ENCODE data around the gene GPD2.
A peak's percentile ranks its signal among the peaks of the same experiment; 100 is the strongest.

GPD2 gene

DNA sequence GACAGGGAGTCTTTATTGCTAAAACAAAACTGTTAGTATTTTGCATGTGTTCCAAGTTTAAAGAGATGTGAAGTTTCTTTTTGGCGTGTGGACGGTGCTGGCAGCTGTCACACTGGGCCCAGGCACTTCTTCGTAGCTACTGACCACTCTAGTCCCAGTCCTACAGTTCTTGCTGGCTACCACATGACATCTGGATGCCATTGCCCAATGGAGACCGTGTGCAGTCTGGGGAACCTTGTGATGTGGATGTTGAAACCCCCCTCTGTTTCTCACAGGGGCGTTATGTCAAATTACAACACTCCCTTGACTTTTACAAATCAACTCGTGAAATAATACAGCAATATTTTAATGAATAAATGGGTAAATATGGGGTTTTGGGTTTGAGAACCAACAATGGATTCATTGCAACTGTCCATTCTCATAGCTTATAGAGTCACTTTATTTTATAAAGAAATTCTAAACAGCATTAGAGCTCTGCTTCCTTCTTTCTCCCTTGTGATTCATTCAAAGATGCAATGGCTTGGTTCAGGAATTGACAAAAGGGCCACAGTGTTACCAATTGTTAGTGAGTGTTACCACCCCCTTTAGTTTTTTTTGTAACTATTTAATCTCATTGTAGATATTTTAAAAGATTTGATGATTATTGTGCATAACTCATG is 1.2 kb downstream of the GPD2 start:
- Histone ChIP-seq H3K36me3 (ENCODE audit: insufficient read depth, low read length) (no peaks in the 10 kb centered on the region), H3K4me1 (ENCODE audit: insufficient read depth, low read length) (peaks cover 26% of the 10 kb centered on the region), H3K4me3 (ENCODE audit: low read length) (peak overlapping the region; percentile 70), H3K27me3 (ENCODE audit: insufficient read depth, low read length) (no peaks in the 10 kb centered on the region), H3K9ac (ENCODE audit: low read depth, low read length) (0 out of 2 replicates have a peak overlapping the region, but pooled peaks have one; percentile 84), H3K27ac (ENCODE audit: low read depth, low read length) (no peak overlapping the region), H3K9me3 (ENCODE audit: insufficient read depth, low read depth, low read length) (no peaks in the 10 kb centered on the region)
- 66% methylated on average over 4 of the region's 6 CpGs for WGBS

DNA sequence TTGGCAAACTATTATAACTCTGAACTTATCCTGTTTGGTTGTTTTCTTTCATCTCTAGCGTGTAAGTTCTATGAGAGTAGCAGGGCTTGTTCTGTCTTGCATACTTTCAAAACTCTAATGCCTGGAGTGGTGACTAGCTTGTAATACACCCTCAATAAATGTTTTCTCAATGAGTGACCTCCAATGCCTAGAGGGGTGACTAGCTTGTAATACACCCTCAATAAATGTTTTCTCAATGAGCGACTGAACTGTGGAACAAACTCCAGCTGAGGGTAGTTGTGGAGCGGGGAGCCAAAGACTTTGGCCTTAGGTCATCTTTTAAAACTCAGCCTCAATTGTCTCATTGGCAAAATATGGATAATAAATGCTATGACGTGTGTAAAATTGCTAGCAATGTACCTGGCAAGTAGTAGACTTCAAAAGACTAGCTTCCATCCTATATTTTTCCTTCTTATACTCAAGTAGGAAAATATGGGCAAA is 1.8 kb downstream of the GPD2 start:
- no peaks in the 10 kb centered on the region for H3K36me3 ChIP-seq (ENCODE audit: insufficient read depth, low read length)
- H3K4me1 ChIP-seq (ENCODE audit: insufficient read depth, low read length): peaks cover 26% of the 10 kb centered on the region
- no peaks in the 10 kb centered on the region for H3K9me3 ChIP-seq (ENCODE audit: insufficient read depth, low read depth, low read length)
- 90% methylated on average over 3 of the region's 4 CpGs for WGBS
- H3K27ac ChIP-seq (ENCODE audit: low read depth, low read length): no peak overlapping the region
- no peaks in the 10 kb centered on the region for H3K27me3 ChIP-seq (ENCODE audit: insufficient read depth, low read length)
- no peak overlapping the region for H3K9ac ChIP-seq (ENCODE audit: low read depth, low read length)
- 0 out of 2 replicates have a peak overlapping the region, but pooled peaks have one; percentile 70 for H3K4me3 ChIP-seq (ENCODE audit: low read length)

DNA sequence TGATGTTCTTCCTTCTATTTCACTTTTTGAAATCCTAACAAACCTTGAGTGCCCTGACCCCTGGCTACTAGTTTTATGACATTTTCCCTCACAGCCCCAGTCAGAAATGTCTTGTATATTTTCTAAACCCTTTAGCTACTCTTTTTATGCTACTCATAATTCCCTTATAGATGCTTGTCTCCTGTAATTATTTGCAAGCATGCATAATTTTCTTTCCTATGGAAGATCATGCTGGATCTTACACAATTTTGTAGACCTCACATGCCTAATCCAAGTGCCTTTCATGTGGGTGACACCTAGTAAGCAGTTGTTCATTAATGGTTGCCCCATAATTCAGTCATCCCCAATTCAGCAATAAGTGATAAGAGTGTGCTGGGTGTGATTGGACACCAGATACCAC is 6.9 kb downstream of the GPD2 start:
- Histone ChIP-seq H3K27ac (ENCODE audit: low read depth, low read length) (no peak overlapping the region), H3K27me3 (ENCODE audit: insufficient read depth, low read length) (no peaks in the 10 kb centered on the region), H3K9me3 (ENCODE audit: insufficient read depth, low read depth, low read length) (no peaks in the 10 kb centered on the region), H3K4me1 (ENCODE audit: insufficient read depth, low read length) (peaks cover 9% of the 10 kb centered on the region; the same call in 1 of the 2 replicates), H3K36me3 (ENCODE audit: insufficient read depth, low read length) (no peaks in the 10 kb centered on the region), H3K9ac (ENCODE audit: low read depth, low read length) (no peak overlapping the region), H3K4me3 (ENCODE audit: low read length) (no peak overlapping the region)

DNA sequence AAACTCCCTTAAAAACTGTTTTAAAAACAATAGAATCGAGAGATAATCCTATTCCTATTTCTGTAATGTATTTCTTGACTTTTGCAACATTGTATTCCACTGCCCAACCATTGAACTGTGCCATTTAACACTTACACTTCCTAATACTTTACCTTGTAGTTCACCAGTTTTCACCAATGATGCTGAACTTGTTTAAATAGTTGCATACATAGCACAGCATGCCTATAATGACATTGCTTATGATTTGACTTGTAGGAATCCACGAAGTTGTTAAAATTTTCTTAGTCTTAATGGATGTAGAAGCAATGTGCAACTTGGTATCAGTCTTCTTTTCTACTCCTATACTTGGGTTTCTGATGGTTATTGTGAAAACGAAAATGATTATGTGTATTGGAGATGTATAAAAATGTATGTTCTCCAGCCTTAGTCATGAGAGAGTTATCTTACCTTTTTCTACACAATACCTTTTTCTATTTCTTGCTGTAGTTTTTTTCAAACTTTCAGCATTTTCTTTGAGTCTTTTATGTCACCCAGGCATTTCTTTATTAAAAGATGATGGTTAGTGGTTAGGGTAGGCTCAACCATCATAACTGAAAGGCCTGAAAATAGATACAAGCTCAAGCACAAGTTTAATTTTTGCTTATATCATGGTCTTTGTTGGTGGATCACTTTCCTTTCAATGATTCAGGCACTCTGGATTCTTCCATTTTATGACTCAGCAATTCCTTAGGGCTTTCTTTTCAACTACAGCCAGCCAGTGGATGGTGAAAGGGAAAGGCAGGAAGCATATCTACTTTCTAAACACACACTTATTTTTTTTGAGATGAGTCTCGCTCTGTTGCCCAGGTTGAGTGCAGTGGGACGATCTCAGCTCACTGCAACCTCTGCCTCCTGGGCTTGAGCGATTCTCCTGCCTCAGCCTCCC is 9.4 kb downstream of the GPD2 start:
- Histone ChIP-seq H3K27me3 (ENCODE audit: insufficient read depth, low read length) (no peaks in the 10 kb centered on the region), H3K9me3 (ENCODE audit: insufficient read depth, low read depth, low read length) (no peaks in the 10 kb centered on the region), H3K36me3 (ENCODE audit: insufficient read depth, low read length) (no peaks in the 10 kb centered on the region), H3K4me3 (ENCODE audit: low read length) (no peak overlapping the region), H3K27ac (ENCODE audit: low read depth, low read length) (no peak overlapping the region), H3K4me1 (ENCODE audit: insufficient read depth, low read length) (peaks cover 6% of the 10 kb centered on the region; the same call in 1 of the 2 replicates), H3K9ac (ENCODE audit: low read depth, low read length) (no peak overlapping the region; the same call in 1 of the 2 replicates)
- 91% methylated on average over 5 of the region's 6 CpGs for WGBS

DNA sequence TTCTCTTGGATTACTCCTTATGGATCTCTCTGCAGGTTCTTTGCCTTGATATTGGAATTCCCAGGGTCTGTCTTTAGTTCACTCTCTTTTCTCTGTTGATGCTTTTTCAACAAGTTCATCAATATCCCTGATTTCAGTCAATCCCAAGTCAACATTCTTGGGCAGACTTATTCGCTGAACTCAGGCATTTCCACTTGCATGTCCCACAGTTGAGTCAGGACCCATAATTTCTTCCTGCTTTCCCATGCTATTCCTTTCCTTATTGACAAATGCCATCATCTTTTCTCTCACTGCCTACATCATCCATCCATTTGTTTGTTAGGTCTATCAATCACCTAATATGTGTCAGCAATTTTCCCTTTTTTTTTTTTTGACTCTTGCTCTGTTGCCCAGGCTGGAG is 11.6 kb downstream of the GPD2 start:
- Histone ChIP-seq H3K36me3 (ENCODE audit: insufficient read depth, low read length) (no peaks in the 10 kb centered on the region), H3K27me3 (ENCODE audit: insufficient read depth, low read length) (no peaks in the 10 kb centered on the region)
- WGBS: 96% methylated on average over 1 of the region's 1 CpG

DNA sequence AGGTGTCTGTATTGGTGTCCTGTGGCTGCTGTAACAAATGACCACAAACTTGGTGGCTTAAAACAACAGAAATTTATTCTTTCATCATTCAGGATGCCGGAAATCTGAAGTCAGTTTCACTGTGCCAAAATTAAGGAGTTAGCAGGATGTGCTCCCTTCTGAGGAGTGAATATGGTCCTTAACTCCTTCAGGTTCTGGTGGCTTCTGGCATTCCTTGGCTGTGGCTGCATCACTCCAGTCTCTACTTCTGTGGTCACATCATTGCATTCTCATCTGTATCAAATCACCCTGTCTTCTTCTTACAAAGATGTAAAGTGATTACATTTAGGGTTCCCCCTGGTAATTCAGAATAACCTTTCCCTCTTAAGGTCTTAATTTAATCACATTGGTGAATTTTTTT is 12.6 kb downstream of the GPD2 start:
- Histone ChIP-seq H3K27ac (ENCODE audit: low read depth, low read length) (no peak overlapping the region), H3K9ac (ENCODE audit: low read depth, low read length) (no peak overlapping the region), H3K4me1 (ENCODE audit: insufficient read depth, low read length) (peaks cover 6% of the 10 kb centered on the region; the same call in 1 of the 2 replicates), H3K36me3 (ENCODE audit: insufficient read depth, low read length) (no peaks in the 10 kb centered on the region), H3K4me3 (ENCODE audit: low read length) (no peak overlapping the region), H3K9me3 (ENCODE audit: insufficient read depth, low read depth, low read length) (no peaks in the 10 kb centered on the region), H3K27me3 (ENCODE audit: insufficient read depth, low read length) (no peaks in the 10 kb centered on the region)
- WGBS: 100% methylated on average over 1 of the region's 1 CpG

More for the DNA sequence above, 11.6 kb downstream of the GPD2 start:
- no peak overlapping the region for H3K27ac ChIP-seq (ENCODE audit: low read depth, low read length)
- H3K4me3 ChIP-seq (ENCODE audit: low read length): no peak overlapping the region
- no peaks in the 10 kb centered on the region for H3K9me3 ChIP-seq (ENCODE audit: insufficient read depth, low read depth, low read length)
- H3K4me1 ChIP-seq (ENCODE audit: insufficient read depth, low read length): peaks cover 6% of the 10 kb centered on the region; the same call in 1 of the 2 replicates
- no peak overlapping the region for H3K9ac ChIP-seq (ENCODE audit: low read depth, low read length)

DNA sequence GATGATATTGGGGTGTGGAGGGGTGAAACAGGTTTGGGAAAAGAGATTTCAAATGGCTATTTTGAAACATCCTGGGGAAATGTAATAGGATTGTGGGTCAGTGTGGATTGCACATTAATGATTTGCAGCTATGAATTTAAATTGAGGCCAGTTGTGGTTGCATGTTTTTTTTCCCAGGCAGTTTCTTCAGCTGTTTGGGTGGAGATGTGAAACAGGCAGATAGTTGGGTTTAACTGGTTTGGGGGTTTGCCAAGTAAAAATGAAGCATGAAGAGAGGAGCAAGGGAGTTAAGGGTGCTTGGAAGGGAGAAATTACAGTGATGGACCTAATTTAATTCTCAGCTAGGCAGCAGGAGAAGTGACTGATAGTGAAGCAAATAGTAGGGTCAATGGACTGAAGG is 16.8 kb downstream of the GPD2 start:
- no peaks in the 10 kb centered on the region for H3K27me3 ChIP-seq (ENCODE audit: insufficient read depth, low read length)
- H3K4me3 ChIP-seq (ENCODE audit: low read length): no peak overlapping the region
- H3K27ac ChIP-seq (ENCODE audit: low read depth, low read length): no peak overlapping the region
- no peak overlapping the region for H3K9ac ChIP-seq (ENCODE audit: low read depth, low read length)
- no peaks in the 10 kb centered on the region for H3K36me3 ChIP-seq (ENCODE audit: insufficient read depth, low read length)
- 0 out of 2 replicates have a peak, but pooled peaks cover 4% of the 10 kb centered on the region for H3K4me1 ChIP-seq (ENCODE audit: insufficient read depth, low read length)
- H3K9me3 ChIP-seq (ENCODE audit: insufficient read depth, low read depth, low read length): no peaks in the 10 kb centered on the region

DNA sequence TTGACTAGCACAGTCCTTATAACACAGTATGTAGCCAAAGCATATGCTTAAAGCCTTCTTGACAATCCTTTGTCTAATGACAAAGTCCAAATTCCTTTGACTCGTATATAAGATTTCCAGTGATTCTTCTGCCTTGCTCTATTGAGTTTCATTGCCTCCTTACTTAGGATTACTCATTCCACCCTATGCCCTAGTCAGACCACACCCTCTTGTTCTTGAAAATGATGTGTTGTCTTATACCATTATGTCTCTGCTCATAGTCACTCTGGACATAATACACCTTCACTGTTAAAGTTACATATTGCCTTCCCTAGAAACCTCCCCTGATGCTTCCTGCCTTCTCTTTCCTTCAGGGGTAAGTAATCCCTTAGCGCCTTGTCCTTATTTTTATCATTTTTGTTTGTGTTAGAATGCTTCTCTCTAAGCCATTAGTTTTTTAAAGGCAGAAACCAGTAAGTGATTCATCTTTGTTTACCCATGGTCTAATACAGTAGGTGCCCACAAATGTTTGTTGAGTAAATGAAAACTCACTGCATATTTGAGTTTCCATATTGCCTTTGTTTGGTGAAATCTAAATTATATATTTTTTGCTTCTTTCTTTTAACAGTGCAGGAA is 19.3 kb downstream of the GPD2 start:
- Histone ChIP-seq H3K4me3 (ENCODE audit: low read length) (no peak overlapping the region), H3K27me3 (ENCODE audit: insufficient read depth, low read length) (no peaks in the 10 kb centered on the region), H3K4me1 (ENCODE audit: insufficient read depth, low read length) (0 out of 2 replicates have a peak, but pooled peaks cover 4% of the 10 kb centered on the region), H3K36me3 (ENCODE audit: insufficient read depth, low read length) (no peaks in the 10 kb centered on the region), H3K9me3 (ENCODE audit: insufficient read depth, low read depth, low read length) (no peaks in the 10 kb centered on the region), H3K27ac (ENCODE audit: low read depth, low read length) (no peak overlapping the region), H3K9ac (ENCODE audit: low read depth, low read length) (no peak overlapping the region)
- 100% methylated on average over 1 of the region's 2 CpGs for WGBS

DNA sequence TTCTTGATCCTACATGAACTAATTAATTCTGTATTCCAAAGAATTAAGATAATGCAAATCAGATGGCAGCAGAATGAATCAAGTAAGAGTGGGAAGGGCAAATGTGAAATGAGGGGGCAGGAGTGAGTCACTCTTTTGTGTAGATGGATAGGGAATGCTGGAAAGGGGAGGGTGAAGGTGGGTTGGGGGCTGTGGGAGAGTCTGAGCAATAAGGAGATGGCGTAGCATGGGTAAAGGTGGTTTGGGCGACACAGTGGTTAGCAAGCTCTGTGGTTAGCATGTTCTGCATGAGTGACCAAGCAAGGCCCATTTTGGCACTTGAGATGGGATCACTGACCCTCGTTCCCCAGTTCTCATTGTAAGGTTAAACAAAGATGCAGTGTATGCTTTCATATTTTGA is 20.4 kb downstream of the GPD2 start:
- no peaks in the 10 kb centered on the region for H3K27me3 ChIP-seq (ENCODE audit: insufficient read depth, low read length)
- H3K9me3 ChIP-seq (ENCODE audit: insufficient read depth, low read depth, low read length): no peaks in the 10 kb centered on the region
- H3K36me3 ChIP-seq (ENCODE audit: insufficient read depth, low read length): no peaks in the 10 kb centered on the region
- no peak overlapping the region for H3K4me3 ChIP-seq (ENCODE audit: low read length)
- H3K27ac ChIP-seq (ENCODE audit: low read depth, low read length): no peak overlapping the region
- H3K9ac ChIP-seq (ENCODE audit: low read depth, low read length): no peak overlapping the region
- 91% methylated on average over 3 of the region's 3 CpGs for WGBS
- 0 out of 2 replicates have a peak, but pooled peaks cover 4% of the 10 kb centered on the region for H3K4me1 ChIP-seq (ENCODE audit: insufficient read depth, low read length)

DNA sequence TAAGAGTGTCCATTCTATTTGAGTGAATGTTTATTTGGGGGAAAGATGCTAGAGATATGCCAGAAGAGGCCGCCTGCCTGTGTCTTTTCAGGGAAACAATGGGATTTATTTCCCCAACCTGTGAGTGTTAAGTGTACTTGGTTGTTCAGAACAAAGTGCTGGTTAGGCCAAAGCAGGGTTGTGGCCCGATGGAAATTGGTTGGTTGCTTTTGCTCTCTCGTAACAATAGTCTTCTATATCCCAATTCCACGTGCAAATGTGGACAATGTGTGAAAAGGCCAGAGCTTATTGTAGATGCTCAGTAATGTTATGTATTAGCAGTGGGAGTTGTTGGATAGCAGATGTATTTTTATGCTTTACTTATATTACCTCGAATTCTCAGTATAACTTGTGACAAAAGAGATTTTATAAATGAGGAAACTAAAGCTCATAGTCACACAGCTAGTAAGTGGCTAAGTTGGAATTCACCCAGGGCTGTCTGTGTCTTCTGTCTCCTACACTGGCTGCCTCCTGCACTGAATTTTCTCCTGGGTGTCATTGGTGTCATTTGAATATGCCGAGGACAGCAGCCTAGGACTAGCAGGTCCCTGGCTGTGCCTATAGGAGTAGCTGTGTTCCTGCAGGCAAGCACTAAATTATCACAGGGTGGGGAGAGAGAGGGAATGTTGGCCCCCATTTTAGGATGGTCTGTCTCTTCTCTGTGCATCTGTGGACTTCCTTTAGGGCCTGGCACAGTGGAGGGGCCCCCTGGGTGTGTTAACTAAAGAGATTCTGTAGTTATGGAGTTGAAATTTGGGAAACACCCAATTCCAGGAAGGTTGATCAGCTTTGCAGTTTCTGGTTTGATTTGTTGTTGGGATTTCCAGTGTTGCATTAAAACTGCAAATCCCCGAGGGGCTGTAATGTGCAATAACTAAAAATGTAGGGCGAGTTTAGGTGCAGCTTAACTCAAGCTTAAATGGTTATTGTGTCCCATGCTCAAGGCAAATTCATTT is 21.6 kb downstream of the GPD2 start:
- Histone ChIP-seq H3K27ac (ENCODE audit: low read depth, low read length) (no peak overlapping the region), H3K4me3 (ENCODE audit: low read length) (no peak overlapping the region), H3K27me3 (ENCODE audit: insufficient read depth, low read length) (no peaks in the 10 kb centered on the region), H3K9me3 (ENCODE audit: insufficient read depth, low read depth, low read length) (no peaks in the 10 kb centered on the region), H3K36me3 (ENCODE audit: insufficient read depth, low read length) (no peaks in the 10 kb centered on the region), H3K4me1 (ENCODE audit: insufficient read depth, low read length) (0 out of 2 replicates have a peak, but pooled peaks cover 4% of the 10 kb centered on the region), H3K9ac (ENCODE audit: low read depth, low read length) (no peak overlapping the region)
- WGBS: 89% methylated on average over 8 of the region's 8 CpGs

All from HUES64 (cell line).